GM12878 (cell line): Measurements from ENCODE around the gene ASAP2. TPM values are rescaled to one million over a fixed set of nuclear protein-coding genes. Genes with fewer than 3 reads are reported as not detected.

Experiments used
- ATAC-seq: fragments of 200-7000 bp; cut with Tn5 transposase; 3 replicates; pipeline ENCODE4 v1.9.1; 2020; ENCODE audit warnings: mild to moderate bottlenecking, moderate library complexity
- BruUV-seq: library from RNA; stranded (reverse); fragments of 400-500 nt; replicated peaks from 2 replicates; lab custom pipeline; 2021; lab: Mats Ljungman, UMichigan
- CTCF ChIA-PET: fragments of 300-600 bp; sonication (Branson Sonifier 250); formaldehyde crosslinking; extraction: SDS; loops from one replicate; lab custom pipeline; 2021; ENCODE audit warnings: inconsistent platforms; lab: Yijun Ruan, JAX
- POLR2A ChIA-PET: fragments of 350-600 bp; formaldehyde crosslinking; extraction: SDS; loops from one replicate; lab custom pipeline; 2021; ENCODE audit warnings: inconsistent platforms; lab: Charles Lee
- RAD21 ChIA-PET: fragments of 300-600 bp; sonication (Branson Sonifier 250); formaldehyde crosslinking; loops from one replicate; lab custom pipeline; 2023; ENCODE audit warnings: antibody characterized with exemption; ENCODE audit not compliant: unreplicated experiment; lab: Charles Lee
- SMC1A ChIA-PET: fragments of 300-600 bp; sonication (Branson Sonifier 250); formaldehyde crosslinking; loops from one replicate; lab custom pipeline; 2023; ENCODE audit not compliant: unreplicated experiment, uncharacterized antibody; lab: Charles Lee
- DNase-seq: peaks from one replicate; pipeline ENCODE4 v3.0.0-alpha.2; 2011; ENCODE audit warnings: low read depth, low spot score
- FAIRE-seq: peaks from 3 replicates; lab custom pipeline; 2011; peaks lifted over from hg19 to GRCh38; lab: Jason Lieb, UNC
- H2AFZ ChIP-seq: 2 replicates; pipeline ENCODE4 v1.6.0; 2011; ENCODE audit warnings: low read depth, low read length, control low read depth; ENCODE audit not compliant: control insufficient read depth
- H3K27ac ChIP-seq: 2 replicates; pipeline ENCODE4 v1.5.1; 2011; ENCODE audit warnings: control low read depth; ENCODE audit not compliant: control insufficient read depth, insufficient read depth
- H3K27me3 ChIP-seq, 2 experiments: replicated peaks in 1 of 2; 2 replicates each; pipeline versions ENCODE4 v1.6.0 to v1.6.1; 2011; ENCODE audit warnings: low read length in 1 of 2; ENCODE audit not compliant: control insufficient read depth in 2 of 2, insufficient read depth in 2 of 2
- H3K36me3 ChIP-seq, 2 experiments: 2 replicates each; pipeline ENCODE4 v1.5.1; 2011; ENCODE audit warnings: low read length in 1 of 2; ENCODE audit not compliant: control insufficient read depth in 2 of 2, insufficient read depth in 2 of 2
- H3K4me1 ChIP-seq: 2 replicates; pipeline ENCODE4 v1.6.1; 2011; ENCODE audit warnings: mild to moderate bottlenecking, low read length, moderate library complexity, mixed read lengths; ENCODE audit not compliant: control insufficient read depth, insufficient read depth
- H3K4me2 ChIP-seq: 2 replicates; pipeline ENCODE4 v1.6.0; 2011; ENCODE audit warnings: control low read depth; ENCODE audit not compliant: control insufficient read depth, insufficient read depth
- H3K4me3 ChIP-seq: fragments of 200-600 bp; sonication (generic); 2 replicates; pipeline ENCODE4 v1.5.1; 2016
- H3K79me2 ChIP-seq: 2 replicates; pipeline ENCODE4 v1.6.0; 2011; ENCODE audit warnings: low read length; ENCODE audit not compliant: control insufficient read depth, insufficient read depth
- H3K9ac ChIP-seq: 2 replicates; pipeline ENCODE4 v1.8.0; 2011; ENCODE audit warnings: low read length, control low read depth, mixed read lengths; ENCODE audit not compliant: control insufficient read depth, insufficient read depth
- H3K9me3 ChIP-seq: replicated peaks from 3 replicates; pipeline ENCODE4 v1.5.1; 2011; ENCODE audit warnings: mild to moderate bottlenecking, low read length; ENCODE audit not compliant: control insufficient read depth, insufficient read depth
- H4K20me1 ChIP-seq: 2 replicates; pipeline ENCODE4 v1.6.0; 2011; ENCODE audit not compliant: control insufficient read depth, insufficient read depth
- BCL11A ChIP-seq: IDR thresholded peaks from 2 replicates; pipeline ENCODE4 v1.6.1; 2011; ENCODE audit warnings: low read depth, low read length
- E2F4 ChIP-seq: IDR thresholded peaks from 2 replicates; pipeline ENCODE4 v1.6.1; 2012; ENCODE audit warnings: low read depth, low read length, improper control_type of control experiment
- JUNB ChIP-seq: IDR thresholded peaks from 2 replicates; pipeline ENCODE4 v1.6.1; 2016; ENCODE audit warnings: antibody characterized with exemption, mild to moderate bottlenecking
- NFIC ChIP-seq: IDR thresholded peaks from 2 replicates; pipeline ENCODE4 v1.6.1; 2012; ENCODE audit warnings: low read depth, mild to moderate bottlenecking, inconsistent platforms, low read length, moderate library complexity
- NR2C1 ChIP-seq: fragments of 450-650 bp; IDR thresholded peaks from 2 replicates; pipeline ENCODE4 v1.6.1; 2017; ENCODE audit warnings: antibody characterized with exemption, mild to moderate bottlenecking, moderate library complexity
- RAD21 ChIP-seq: IDR thresholded peaks from 2 replicates; pipeline ENCODE4 v1.6.1; 2011; ENCODE audit warnings: mild to moderate bottlenecking, low read depth, low read length, moderate library complexity; ENCODE audit not compliant: insufficient read depth
- RCOR1 ChIP-seq: conservative IDR thresholded peaks from 2 replicates; pipeline ENCODE4 v1.6.1; 2012; ENCODE audit warnings: low read depth, low read length, improper control_type of control experiment
- RFX5 ChIP-seq: IDR thresholded peaks from 2 replicates; pipeline ENCODE4 v1.6.1; 2011; ENCODE audit warnings: low read depth, low read length, improper control_type of control experiment
- TAF1 ChIP-seq: IDR thresholded peaks from 2 replicates; pipeline ENCODE4 v1.6.1; 2011; ENCODE audit warnings: mild to moderate bottlenecking, low read depth, low read length, borderline replicate concordance
- ZNF207 ChIP-seq: fragments of 450-650 bp; IDR thresholded peaks from 2 replicates; pipeline ENCODE4 v1.6.1; 2014; ENCODE audit warnings: antibody characterized with exemption, mild to moderate bottlenecking, borderline replicate concordance
- ZNF274 ChIP-seq: IDR thresholded peaks from one replicate; pipeline ENCODE4 v1.8.0; 2011; ENCODE audit not compliant: insufficient read length, insufficient read depth
- ZSCAN29 ChIP-seq: fragments of 450-650 bp; IDR thresholded peaks from 2 replicates; pipeline ENCODE4 v1.6.1; 2017; ENCODE audit warnings: mild to moderate bottlenecking, moderate library complexity
- WGBS: methylation state at CpG from one replicate; pipeline ENCODE4 v1.1.6; 2016; ENCODE audit warnings: low lambda C conversion rate; ENCODE audit not compliant: insufficient replicate concordance, insufficient coverage; ENCODE audit errors: missing lambda C conversion rate; 5-methylcytosine and 5-hydroxymethylcytosine counted together
- in situ Hi-C: fragments of 300-500 bp; cut with MboI; formaldehyde crosslinking; loops from 9 replicates; pipeline ENCODE4 v1.14.3; 2018; ENCODE audit warnings: mixed read lengths
- intact Hi-C: fragments of 100-400 bp; cut with micrococcal nuclease; formaldehyde crosslinking; loops from one replicate; pipeline ENCODE4 v1.14.2; 2022; ENCODE audit not compliant: unreplicated experiment
- polyA plus RNA-seq, 11 experiments: library from polyadenylated mRNA; depleted of rRNA in 4 of 11; unstranded in 6 of 11; stranded (reverse) in 5 of 11; fragments of >200 nt; fragmentation: Nextera tagmentation in 4 of 11; fragmentation: Illumina TruSeq in 1 of 11; extraction: Ambion mirVana in 4 of 11; extraction: Trizol in 1 of 11; gene quantifications; 1 replicate in 1 of 11; 2 replicates in 10 of 11; pipeline versions ENCODE4 v1.2.1 to v1.2.3, GENCODE V29; 2011 to 2016; ENCODE audit warnings: inconsistent platforms in 2 of 11, missing spikeins in 2 of 11, low read depth in 1 of 11
- total RNA-seq, 4 experiments: library from RNA; depleted of rRNA in 3 of 4; stranded (reverse); fragments of >200 nt in 3 of 4; fragmentation: Illumina TruSeq in 1 of 4; extraction: Trizol in 1 of 4; gene quantifications; 2 replicates each; pipeline versions ENCODE4 v1.2.1 to v1.2.3, GENCODE V29; 2013 to 2021
- TF ChIP-seq, protein P1 (sequence below): IDR thresholded peaks from 2 replicates; pipeline ENCODE4 v1.6.1; 2012; ENCODE audit warnings: low read length, inconsistent platforms
- TF ChIP-seq, protein P2 (sequence below): IDR thresholded peaks from 2 replicates; pipeline ENCODE4 v1.6.1; 2012; ENCODE audit warnings: mild to moderate bottlenecking, low read depth, low read length

Gene ASAP2
- total and polyA plus RNA-seq, 10 of the 15 experiments (the other 5 are each of a cell fraction or from before 2014, with no cell fraction given), result 0.05 to 0.27 (median 0.07) TPM; not detected in 4

DNA sequence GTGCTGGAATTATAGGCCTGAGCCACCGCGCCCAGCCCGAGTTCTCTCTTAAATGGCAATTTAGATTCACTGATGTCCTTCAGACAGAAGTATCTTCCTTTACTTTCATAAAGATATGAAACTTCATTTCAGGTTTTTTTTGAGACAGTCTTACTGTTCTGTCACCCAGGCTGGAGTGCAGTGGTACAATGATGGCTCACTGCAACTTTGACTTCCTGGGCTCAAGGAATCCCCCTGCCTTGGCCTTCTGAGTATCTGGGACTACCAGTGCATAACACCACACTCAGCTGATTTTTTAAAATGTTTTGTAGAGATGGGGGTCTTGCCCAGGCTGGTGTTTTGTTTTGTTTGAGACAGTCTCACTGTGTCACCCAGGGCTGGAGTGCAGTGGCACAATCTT is 203.5 kb downstream of the ASAP2 start:
- Histone ChIP-seq H3K36me3 (peaks cover 5 to 19% of the 10 kb centered on the region in 2 experiments), H4K20me1 (no peaks in the 10 kb centered on the region), H2AFZ (no peak overlapping the region), H3K27ac (no peak overlapping the region), H3K9ac (no peak overlapping the region), H3K9me3 (no peaks in the 10 kb centered on the region), H3K79me2 (no peaks in the 10 kb centered on the region), H3K4me3 (no peak overlapping the region), H3K27me3 (no peaks in the 10 kb centered on the region), H3K4me2 (no peak overlapping the region), H3K4me1 (no peaks in the 10 kb centered on the region)
- intact Hi-C loops (no loop called here), in situ Hi-C loops (no loop called here)
- TF ChIP-seq RFX5 (no peak), E2F4 (no peak), TAF1 (no peak), RAD21 (no peak), JUNB (no peak), ZNF274 (no peak)
- DNase-seq, result no peak
- RAD21 ChIA-PET, result no interaction called here
- no peak for FAIRE-seq
- SMC1A ChIA-PET, result no interaction called here
- POLR2A ChIA-PET, result no interaction called here
- WGBS, result 83% methylated on average over 3 of the region's 3 CpGs
- no TSS peak for BruUV-seq
- no peak for ATAC-seq
- CTCF ChIA-PET, result no interaction called here

DNA sequence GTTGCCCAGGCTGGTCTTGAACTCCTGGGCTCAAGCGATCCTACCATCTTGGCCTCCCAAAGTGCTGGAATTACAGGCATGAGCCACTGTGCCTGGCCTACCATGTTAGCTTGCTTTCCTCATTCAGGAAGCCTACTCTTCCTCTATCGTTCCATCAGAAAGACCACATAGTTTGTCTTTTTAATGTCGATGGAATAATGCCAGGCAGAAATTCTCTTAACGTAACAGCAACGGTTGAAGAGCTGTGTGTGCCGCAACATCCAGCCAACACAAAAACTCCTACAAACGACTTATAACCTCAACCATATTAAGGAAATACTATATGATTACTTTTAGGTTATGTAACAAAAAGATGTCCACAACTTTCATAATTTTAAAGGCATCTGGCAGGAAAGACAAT is 206.2 kb downstream of the ASAP2 start:
- SMC1A ChIA-PET, result interaction anchor here (1.1 kb wide), 1 partner anchor 18 kb away, joined by 3 read pairs; no protein-coding TSS in a partner anchor
- no TSS peak for BruUV-seq
- ATAC-seq (no peak), DNase-seq (no peak), FAIRE-seq (no peak)
- Histone ChIP-seq H3K27ac (no peak overlapping the region), H3K27me3 (no peaks in the 10 kb centered on the region), H2AFZ (no peak overlapping the region), H3K9me3 (no peaks in the 10 kb centered on the region), H3K36me3 (peaks cover 3 to 16% of the 10 kb centered on the region in 2 experiments), H4K20me1 (no peaks in the 10 kb centered on the region), H3K79me2 (no peaks in the 10 kb centered on the region; the same call in 1 of the 2 replicates), H3K9ac (no peak overlapping the region), H3K4me3 (no peak overlapping the region), H3K4me1 (no peaks in the 10 kb centered on the region), H3K4me2 (no peak overlapping the region)
- in situ Hi-C loops, result no loop called here
- intact Hi-C loops, result no loop called here
- 91% methylated on average over 7 of the region's 7 CpGs for WGBS
- RAD21 ChIA-PET, result no interaction called here
- POLR2A ChIA-PET, result interaction anchor here (1.0 kb wide), 1 partner anchor 9 kb away, joined by 3 read pairs; no protein-coding TSS in a partner anchor
- CTCF ChIA-PET, result no interaction called here
- TF ChIP-seq NFIC (no peak), RCOR1 (no peak), NR2C1 (no peak), BCL11A (no peak), ZSCAN29 (no peak), ZNF207 (no peak)
- TF ChIP-seq, protein P1, sequence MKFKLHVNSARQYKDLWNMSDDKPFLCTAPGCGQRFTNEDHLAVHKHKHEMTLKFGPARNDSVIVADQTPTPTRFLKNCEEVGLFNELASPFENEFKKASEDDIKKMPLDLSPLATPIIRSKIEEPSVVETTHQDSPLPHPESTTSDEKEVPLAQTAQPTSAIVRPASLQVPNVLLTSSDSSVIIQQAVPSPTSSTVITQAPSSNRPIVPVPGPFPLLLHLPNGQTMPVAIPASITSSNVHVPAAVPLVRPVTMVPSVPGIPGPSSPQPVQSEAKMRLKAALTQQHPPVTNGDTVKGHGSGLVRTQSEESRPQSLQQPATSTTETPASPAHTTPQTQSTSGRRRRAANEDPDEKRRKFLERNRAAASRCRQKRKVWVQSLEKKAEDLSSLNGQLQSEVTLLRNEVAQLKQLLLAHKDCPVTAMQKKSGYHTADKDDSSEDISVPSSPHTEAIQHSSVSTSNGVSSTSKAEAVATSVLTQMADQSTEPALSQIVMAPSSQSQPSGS, result no peak
- TF ChIP-seq, protein P2, sequence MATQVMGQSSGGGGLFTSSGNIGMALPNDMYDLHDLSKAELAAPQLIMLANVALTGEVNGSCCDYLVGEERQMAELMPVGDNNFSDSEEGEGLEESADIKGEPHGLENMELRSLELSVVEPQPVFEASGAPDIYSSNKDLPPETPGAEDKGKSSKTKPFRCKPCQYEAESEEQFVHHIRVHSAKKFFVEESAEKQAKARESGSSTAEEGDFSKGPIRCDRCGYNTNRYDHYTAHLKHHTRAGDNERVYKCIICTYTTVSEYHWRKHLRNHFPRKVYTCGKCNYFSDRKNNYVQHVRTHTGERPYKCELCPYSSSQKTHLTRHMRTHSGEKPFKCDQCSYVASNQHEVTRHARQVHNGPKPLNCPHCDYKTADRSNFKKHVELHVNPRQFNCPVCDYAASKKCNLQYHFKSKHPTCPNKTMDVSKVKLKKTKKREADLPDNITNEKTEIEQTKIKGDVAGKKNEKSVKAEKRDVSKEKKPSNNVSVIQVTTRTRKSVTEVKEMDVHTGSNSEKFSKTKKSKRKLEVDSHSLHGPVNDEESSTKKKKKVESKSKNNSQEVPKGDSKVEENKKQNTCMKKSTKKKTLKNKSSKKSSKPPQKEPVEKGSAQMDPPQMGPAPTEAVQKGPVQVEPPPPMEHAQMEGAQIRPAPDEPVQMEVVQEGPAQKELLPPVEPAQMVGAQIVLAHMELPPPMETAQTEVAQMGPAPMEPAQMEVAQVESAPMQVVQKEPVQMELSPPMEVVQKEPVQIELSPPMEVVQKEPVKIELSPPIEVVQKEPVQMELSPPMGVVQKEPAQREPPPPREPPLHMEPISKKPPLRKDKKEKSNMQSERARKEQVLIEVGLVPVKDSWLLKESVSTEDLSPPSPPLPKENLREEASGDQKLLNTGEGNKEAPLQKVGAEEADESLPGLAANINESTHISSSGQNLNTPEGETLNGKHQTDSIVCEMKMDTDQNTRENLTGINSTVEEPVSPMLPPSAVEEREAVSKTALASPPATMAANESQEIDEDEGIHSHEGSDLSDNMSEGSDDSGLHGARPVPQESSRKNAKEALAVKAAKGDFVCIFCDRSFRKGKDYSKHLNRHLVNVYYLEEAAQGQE, result no peak
